Mesendoderm (in vitro differentiated cells): ENCODE measurements around the gene CAMK2A.

ENCODE experiments used
- DNase-seq: peaks from one replicate; pipeline ENCODE4 v3.0.0; 2013
- H2AK5ac ChIP-seq: 2 replicates; pipeline ENCODE4 v1.6.1; 2013; ENCODE audit warnings: low read length, inconsistent platforms
- H2BK120ac ChIP-seq: 2 replicates; pipeline ENCODE4 v1.6.1; 2013; ENCODE audit warnings: low read depth, mild to moderate bottlenecking, low read length, moderate library complexity, mixed read lengths
- H2BK15ac ChIP-seq: replicated peaks from 2 replicates; pipeline ENCODE4 v1.6.1; 2013; ENCODE audit warnings: low read depth, mild to moderate bottlenecking, moderate library complexity
- H2BK5ac ChIP-seq: 2 replicates; pipeline ENCODE4 v1.6.1; 2013; ENCODE audit warnings: low read length, inconsistent platforms
- H3K18ac ChIP-seq: 2 replicates; pipeline ENCODE4 v1.6.1; 2013; ENCODE audit warnings: mild to moderate bottlenecking, low read length, mixed read lengths
- H3K23ac ChIP-seq: one replicate; pipeline ENCODE4 v1.6.1; 2013; ENCODE audit warnings: low read length
- H3K27ac ChIP-seq: 2 replicates; pipeline ENCODE4 v1.5.1; 2013; ENCODE audit warnings: low read depth, mild to moderate bottlenecking, inconsistent platforms, low read length, moderate library complexity
- H3K27me3 ChIP-seq: 2 replicates; pipeline ENCODE4 v1.6.1; 2013; ENCODE audit warnings: low read length, control low read depth, mild to moderate bottlenecking, inconsistent platforms; ENCODE audit not compliant: insufficient read depth, poor library complexity
- H3K36me3 ChIP-seq: 2 replicates; pipeline ENCODE4 v1.6.1; 2013; ENCODE audit warnings: low read length, inconsistent platforms; ENCODE audit not compliant: control insufficient read depth, insufficient read depth
- H3K4ac ChIP-seq: one replicate; pipeline ENCODE4 v1.6.1; 2013; ENCODE audit warnings: low read depth, mild to moderate bottlenecking, low read length, moderate library complexity
- H3K4me1 ChIP-seq: 2 replicates; pipeline ENCODE4 v1.6.1; 2013; ENCODE audit warnings: low read depth, low read length, inconsistent platforms; ENCODE audit not compliant: control insufficient read depth
- H3K4me2 ChIP-seq: 2 replicates; pipeline ENCODE4 v1.6.1; 2013; ENCODE audit warnings: low read length
- H3K4me3 ChIP-seq: 2 replicates; pipeline ENCODE4 v1.5.1; 2013; ENCODE audit warnings: mild to moderate bottlenecking, low read length
- H3K56ac ChIP-seq: one replicate; pipeline ENCODE4 v1.6.1; 2013; ENCODE audit warnings: low read length
- H3K79me1 ChIP-seq: 2 replicates; pipeline ENCODE4 v1.6.1; 2013; ENCODE audit warnings: low read length, inconsistent platforms
- H3K79me2 ChIP-seq: 2 replicates; pipeline ENCODE4 v1.6.1; 2013; ENCODE audit warnings: mild to moderate bottlenecking, low read length; ENCODE audit not compliant: control insufficient read depth, insufficient read depth
- H3K9ac ChIP-seq: 2 replicates; pipeline ENCODE4 v1.6.1; 2013; ENCODE audit warnings: low read length, inconsistent platforms
- H4K5ac ChIP-seq: one replicate; pipeline ENCODE4 v1.6.1; 2013; ENCODE audit warnings: low read length
- H4K8ac ChIP-seq: one replicate; pipeline ENCODE4 v1.6.1; 2013; ENCODE audit warnings: low read depth, mild to moderate bottlenecking, control low read depth, low read length, moderate library complexity
- WGBS: extraction: QIAGEN DNeasy Blood & Tissue Kit; methylation state at CpG from one replicate; pipeline ENCODE4 v1.1.7; 2013; ENCODE audit warnings: low lambda C conversion rate, missing lambda C conversion rate; ENCODE audit not compliant: insufficient coverage; ENCODE audit errors: extremely low coverage; 5-methylcytosine and 5-hydroxymethylcytosine counted together

CAMK2A gene

GRCh38 chr5:150302301-150303069, 12.9 kb upstream of the CAMK2A start, which contains the start of gene ARSI:
Gene ARSI (minus strand): TSS chr5:150302905. CDS start chr5:150302373, 532 bp downstream.
- H2AK5ac ChIP-seq, result no peak within 1 kb of the TSS
- H2BK120ac ChIP-seq, result no peak within 1 kb of the TSS
- H3K27me3 ChIP-seq, result no peaks in the 10 kb centered on the region
- H3K23ac ChIP-seq, result no peak within 1 kb of the TSS
- H3K79me1 ChIP-seq, result no peaks in the 10 kb centered on the region
- no peak within 1 kb of the TSS for H4K5ac ChIP-seq
- H3K18ac ChIP-seq, result peak within 1 kb of the TSS; percentile 52
- no peak within 1 kb of the TSS for H2BK15ac ChIP-seq
- peak within 1 kb of the TSS; percentile 74 for H3K9ac ChIP-seq
- no CpG with 5 or more reads among the region's 63 CpGs for WGBS
- no peaks in the 10 kb centered on the region for H3K36me3 ChIP-seq
- H3K4ac ChIP-seq, result no peak within 1 kb of the TSS
- no peak within 1 kb of the TSS for H2BK5ac ChIP-seq
- DNase-seq, result peak; percentile 92
- peak within 1 kb of the TSS; percentile 64 for H3K27ac ChIP-seq
- peak within 1 kb of the TSS; percentile 87 for H3K56ac ChIP-seq
- peak within 1 kb of the TSS; percentile 44 for H3K4me3 ChIP-seq
- peak within 1 kb of the TSS; percentile 83 for H3K4me2 ChIP-seq
- peaks cover 17% of the 10 kb centered on the region for H3K4me1 ChIP-seq
- H4K8ac ChIP-seq, result no peak within 1 kb of the TSS
- no peaks in the 10 kb centered on the region for H3K79me2 ChIP-seq

GRCh38 chr5:150301901-150302300, 12.3 kb upstream of the CAMK2A start:
- WGBS, result no CpG with 5 or more reads among the region's 22 CpGs
- Histone ChIP-seq H3K9ac (peak overlapping the region; percentile 74), H4K5ac (no peak overlapping the region), H3K79me2 (no peaks in the 10 kb centered on the region), H3K27me3 (no peaks in the 10 kb centered on the region), H2BK120ac (no peak overlapping the region), H4K8ac (no peak overlapping the region), H3K27ac (no peak overlapping the region), H3K79me1 (no peaks in the 10 kb centered on the region), H3K23ac (no peak overlapping the region), H2BK5ac (no peak overlapping the region), H3K56ac (peak overlapping the region; percentile 87), H3K36me3 (no peaks in the 10 kb centered on the region), H3K18ac (no peak overlapping the region), H3K4me2 (peak overlapping the region; percentile 83), H3K4ac (no peak overlapping the region), H2AK5ac (no peak overlapping the region), H3K4me3 (peak overlapping the region; percentile 14), H2BK15ac (no peak overlapping the region), H3K4me1 (peaks cover 17% of the 10 kb centered on the region)
- peak; percentile 44 for DNase-seq

- WGBS, result no CpG with 5 or more reads among the region's 1 CpG
- Histone ChIP-seq H2BK5ac (no peak overlapping the region), H3K18ac (no peak overlapping the region), H3K4me3 (no peak overlapping the region), H3K9ac (no peak overlapping the region), H3K27ac (no peak overlapping the region), H2AK5ac (peak overlapping the region; percentile 23), H4K5ac (no peak overlapping the region), H3K4ac (no peak overlapping the region), H3K79me2 (no peaks in the 10 kb centered on the region), H3K56ac (no peak overlapping the region), H4K8ac (no peak overlapping the region), H3K4me1 (peaks cover 17% of the 10 kb centered on the region), H2BK15ac (no peak overlapping the region), H3K4me2 (no peak overlapping the region), H3K27me3 (no peaks in the 10 kb centered on the region), H2BK120ac (no peak overlapping the region), H3K79me1 (no peaks in the 10 kb centered on the region), H3K36me3 (no peaks in the 10 kb centered on the region), H3K23ac (no peak overlapping the region)
- no peak for DNase-seq
Measured at GRCh38 chr5:150301170-150301505, 11.6 kb upstream of the CAMK2A start.

- Histone ChIP-seq H3K36me3 (no peaks in the 10 kb centered on the region), H3K4me1 (peaks cover 17% of the 10 kb centered on the region), H2BK120ac (no peak overlapping the region), H3K4me2 (no peak overlapping the region), H3K4me3 (no peak overlapping the region), H3K79me2 (no peaks in the 10 kb centered on the region), H2BK5ac (no peak overlapping the region), H3K18ac (no peak overlapping the region), H3K9ac (no peak overlapping the region), H3K23ac (no peak overlapping the region), H2BK15ac (no peak overlapping the region), H3K56ac (no peak overlapping the region), H3K4ac (no peak overlapping the region), H4K8ac (no peak overlapping the region), H3K27me3 (no peaks in the 10 kb centered on the region), H3K27ac (no peak overlapping the region), H4K5ac (no peak overlapping the region), H3K79me1 (no peaks in the 10 kb centered on the region), H2AK5ac (peak overlapping the region; percentile 23)
- DNase-seq, result peak; percentile 60
- no CpG with 5 or more reads among the region's 13 CpGs for WGBS
Measured at GRCh38 chr5:150300496-150301169, 11.1 kb upstream of the CAMK2A start.

- Histone ChIP-seq H2AK5ac (no peak overlapping the region), H4K5ac (no peak overlapping the region), H3K27me3 (no peaks in the 10 kb centered on the region), H3K18ac (no peak overlapping the region), H2BK15ac (no peak overlapping the region), H3K4me2 (no peak overlapping the region), H2BK5ac (no peak overlapping the region), H3K9ac (no peak overlapping the region), H3K4me1 (peaks cover 17% of the 10 kb centered on the region), H3K23ac (no peak overlapping the region), H3K27ac (no peak overlapping the region), H3K56ac (no peak overlapping the region), H3K4ac (no peak overlapping the region), H3K36me3 (no peaks in the 10 kb centered on the region), H3K4me3 (no peak overlapping the region), H3K79me1 (no peaks in the 10 kb centered on the region), H3K79me2 (no peaks in the 10 kb centered on the region), H2BK120ac (no peak overlapping the region), H4K8ac (no peak overlapping the region)
- WGBS, result no CpG with 5 or more reads among the region's 6 CpGs
- peak; percentile 91 for DNase-seq
Measured at GRCh38 chr5:150299571-150300327, 10.2 kb upstream of the CAMK2A start.
